ENCODE results near the gene PTPRM.

PTPRM gene

DNA sequence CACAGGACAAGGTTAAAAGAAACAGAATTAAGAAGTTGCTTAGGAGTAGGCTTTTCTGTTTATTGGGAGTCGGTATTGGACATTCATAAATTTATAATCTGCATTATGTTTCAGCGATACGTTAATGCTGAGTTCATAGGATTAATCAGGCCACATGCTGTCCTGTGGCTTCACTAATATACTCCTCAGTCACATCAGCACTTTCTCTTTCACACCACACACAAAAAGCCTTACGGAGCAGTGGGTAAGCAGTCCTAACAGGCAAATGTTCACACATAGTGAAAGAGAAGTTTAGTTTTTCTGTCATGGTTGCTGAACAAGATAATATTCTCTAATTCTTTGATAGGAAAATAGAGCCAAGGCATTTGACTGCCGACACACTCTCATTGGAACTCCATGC is 630.4 kb downstream of the PTPRM start:
- DNase-seq (ENCODE audit: low read depth in 2 of 3, low spot score in 2 of 3) = no peak

DNA sequence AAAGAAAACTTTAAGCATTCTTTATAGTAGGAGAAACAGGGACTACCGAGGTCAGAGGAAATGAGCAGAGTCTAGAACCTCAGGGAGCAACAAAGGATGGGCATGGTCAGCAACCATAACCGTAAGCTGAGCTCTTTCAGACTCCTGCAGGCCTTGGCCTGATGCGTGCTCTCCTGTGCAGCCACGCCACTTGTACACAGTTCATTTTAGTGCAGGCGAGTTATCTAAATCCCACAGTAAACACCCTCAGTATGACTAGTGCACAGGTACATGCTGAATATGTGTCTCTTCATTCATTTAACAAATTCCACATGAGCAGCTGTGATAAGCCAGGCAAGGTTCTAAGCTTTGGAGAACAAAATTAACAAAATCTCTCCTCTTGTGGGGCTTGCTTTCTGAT is 640.9 kb downstream of the PTPRM start:
- DNase-seq (ENCODE audit: low read depth in 2 of 3, low spot score in 2 of 3) = no peak

DNA sequence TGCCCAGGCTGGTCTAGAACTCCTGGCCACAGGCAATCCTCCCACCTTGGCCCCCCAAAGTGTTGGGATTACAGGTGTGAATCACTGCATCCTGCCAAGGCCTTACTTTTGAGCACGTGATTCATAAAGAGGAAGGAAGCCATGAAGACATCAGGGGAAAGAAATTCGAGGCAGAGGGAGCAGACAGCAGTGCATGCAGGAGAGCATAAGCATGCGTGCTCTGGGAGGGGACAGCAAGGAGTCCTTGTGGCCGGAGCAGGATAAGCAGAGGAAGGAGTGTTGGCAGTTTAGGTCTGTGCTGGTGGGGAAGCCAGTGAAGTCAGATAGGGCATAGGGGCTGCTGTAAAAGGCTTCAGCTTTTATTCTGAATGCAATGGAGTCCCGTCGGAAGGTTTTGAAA is 641.6 kb downstream of the PTPRM start:
- DNase-seq (ENCODE audit: low read depth in 2 of 3, low spot score in 2 of 3) = no peak

DNA sequence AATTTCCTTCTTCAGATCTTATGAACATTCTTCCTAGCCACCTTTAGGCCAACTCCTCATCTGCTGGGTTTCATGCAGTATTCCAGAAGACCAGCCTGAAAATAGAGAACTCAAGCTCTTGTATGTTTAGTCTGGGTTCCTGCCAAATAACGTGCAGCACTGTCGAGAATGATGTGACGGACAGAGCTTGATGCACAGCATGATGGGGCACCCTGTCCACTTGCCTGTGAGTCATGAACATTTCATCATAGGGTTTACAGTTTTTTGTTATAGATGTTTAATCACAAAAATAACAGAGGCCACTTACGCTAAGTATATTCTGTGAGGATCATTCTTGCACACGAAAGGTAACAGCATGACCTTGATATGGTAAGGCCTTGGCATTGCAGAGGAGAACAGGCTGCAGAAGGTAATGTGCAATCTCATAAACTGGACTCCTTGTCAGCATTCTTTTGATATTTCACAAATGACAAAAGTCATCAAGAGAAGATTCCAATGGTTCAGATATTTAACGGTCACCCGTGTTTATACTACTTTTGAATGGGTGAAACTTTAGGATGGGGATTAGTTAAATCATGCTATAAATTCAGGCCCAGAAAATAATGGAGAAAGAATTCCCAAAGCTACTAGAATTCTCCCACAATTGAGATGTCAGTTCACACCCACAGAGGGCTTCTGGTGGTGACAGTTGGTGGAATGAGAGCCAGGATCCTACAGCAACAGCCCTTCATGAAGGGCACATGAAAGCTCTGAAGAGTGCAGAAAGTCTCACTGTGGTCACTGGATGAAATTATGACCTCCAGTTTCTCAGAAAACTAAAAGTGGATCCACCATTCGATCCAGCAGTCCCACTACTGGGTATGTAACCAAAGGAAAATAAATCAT is 646.0 kb downstream of the PTPRM start:
- no peak for DNase-seq (ENCODE audit: low read depth in 2 of 3, low spot score in 2 of 3)

DNA sequence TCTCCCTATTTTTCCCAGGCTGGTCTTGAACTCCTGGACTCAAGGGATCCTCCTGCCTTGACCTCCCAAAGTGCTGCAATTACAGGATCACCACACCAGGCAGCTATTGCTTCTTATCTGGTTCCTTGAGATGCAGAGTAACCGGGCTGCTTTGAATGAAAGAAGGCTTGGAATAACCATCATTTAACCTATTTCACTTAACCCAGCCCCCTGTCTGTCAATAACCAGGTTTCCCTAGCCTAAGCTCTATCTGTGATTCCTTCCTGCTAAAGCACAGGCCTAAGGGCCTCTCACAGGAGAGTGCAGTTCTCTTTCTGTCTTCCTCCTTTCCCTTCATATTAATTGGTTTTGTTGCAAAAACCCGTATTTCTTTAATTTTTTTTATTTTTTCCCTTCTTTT is 648.6 kb downstream of the PTPRM start:
- DNase-seq (ENCODE audit: low read depth in 2 of 3, low spot score in 2 of 3) = no peak

DNA sequence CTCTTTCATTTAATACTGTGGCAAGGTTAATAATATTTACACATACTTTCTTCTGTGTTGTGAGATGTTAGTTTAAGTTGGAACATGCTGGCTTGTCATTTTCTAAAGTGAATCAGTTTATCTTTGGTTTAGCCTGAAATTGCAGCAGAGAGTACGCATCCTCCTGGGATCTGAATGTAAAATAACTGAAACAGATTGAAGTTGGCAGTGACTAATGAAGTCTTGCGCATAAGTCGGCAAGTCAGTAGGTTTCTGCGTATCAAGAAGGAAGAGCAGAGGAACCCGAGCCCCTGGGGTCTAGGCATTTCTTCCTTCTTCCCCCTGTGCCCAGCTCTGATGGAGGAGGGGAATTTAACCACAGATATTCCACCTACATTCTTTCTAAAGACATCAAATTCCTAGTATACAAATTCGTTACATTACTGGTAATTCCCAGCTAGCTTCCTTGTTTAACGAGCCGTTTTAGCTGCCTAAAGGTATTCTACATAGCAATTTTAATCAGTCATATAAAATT is 650.0 kb downstream of the PTPRM start:
- no peak for DNase-seq (ENCODE audit: low read depth in 2 of 3, low spot score in 2 of 3)

DNA sequence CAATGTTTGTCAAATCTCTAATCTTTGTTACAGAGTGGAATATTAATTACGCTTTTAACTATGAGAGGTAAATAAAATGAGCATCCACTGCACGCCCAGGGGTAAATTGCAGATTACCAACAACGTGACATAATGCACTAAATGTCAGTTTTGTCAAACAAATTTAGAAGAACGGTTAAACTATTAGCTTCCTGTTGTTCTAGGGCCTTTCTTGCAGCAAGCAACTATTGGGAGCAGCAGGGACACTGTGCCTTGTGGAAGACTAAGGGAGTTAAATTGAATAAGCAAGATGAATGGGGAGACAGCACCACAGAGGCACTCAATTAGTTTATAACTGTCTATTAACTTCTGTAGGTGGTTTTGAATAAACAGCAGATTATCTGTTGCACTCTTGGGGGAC is 651.1 kb downstream of the PTPRM start:
- no peak for DNase-seq (ENCODE audit: low read depth in 2 of 3, low spot score in 2 of 3)

DNA sequence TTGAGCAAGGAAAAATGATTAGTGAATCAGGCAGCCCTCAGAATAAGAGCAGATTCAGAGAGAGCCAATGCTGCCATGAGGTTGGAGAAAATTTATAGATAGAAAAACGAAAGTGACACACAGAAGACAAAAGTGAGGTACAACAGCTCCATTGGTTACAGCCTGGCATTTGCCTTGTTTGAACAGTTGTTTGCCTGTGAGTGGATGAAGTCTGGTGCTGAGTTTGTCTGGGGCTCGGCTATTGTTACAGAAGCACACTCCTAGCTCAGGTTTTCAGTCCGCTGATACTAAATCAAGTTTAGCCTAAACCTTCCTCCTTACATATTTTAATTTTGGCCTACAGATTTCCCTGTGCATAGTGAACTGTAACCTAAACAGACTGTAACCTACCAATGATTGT is 654.3 kb downstream of the PTPRM start:
- DNase-seq (ENCODE audit: low read depth in 2 of 3, low spot score in 2 of 3) = no peak

DNA sequence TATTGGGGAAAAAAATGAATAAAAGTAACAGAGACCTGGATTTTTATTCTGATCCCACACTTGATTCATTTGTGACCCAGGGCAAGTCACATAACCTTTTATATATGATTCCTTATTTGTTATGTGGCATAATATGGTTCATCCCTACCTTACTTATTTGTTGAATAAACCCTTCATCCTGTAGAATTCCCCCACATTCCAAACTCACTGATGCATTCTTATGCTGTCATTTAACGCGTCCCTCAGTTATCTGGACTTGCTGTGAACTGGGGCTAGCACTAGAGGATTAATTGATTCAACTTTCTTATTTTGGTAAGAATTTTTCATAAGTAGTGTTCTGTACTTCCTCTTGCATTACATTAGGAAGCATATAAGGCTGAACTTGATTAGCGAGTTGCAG is 657.5 kb downstream of the PTPRM start:
- no peak for DNase-seq (ENCODE audit: low read depth in 2 of 3, low spot score in 2 of 3)

DNA sequence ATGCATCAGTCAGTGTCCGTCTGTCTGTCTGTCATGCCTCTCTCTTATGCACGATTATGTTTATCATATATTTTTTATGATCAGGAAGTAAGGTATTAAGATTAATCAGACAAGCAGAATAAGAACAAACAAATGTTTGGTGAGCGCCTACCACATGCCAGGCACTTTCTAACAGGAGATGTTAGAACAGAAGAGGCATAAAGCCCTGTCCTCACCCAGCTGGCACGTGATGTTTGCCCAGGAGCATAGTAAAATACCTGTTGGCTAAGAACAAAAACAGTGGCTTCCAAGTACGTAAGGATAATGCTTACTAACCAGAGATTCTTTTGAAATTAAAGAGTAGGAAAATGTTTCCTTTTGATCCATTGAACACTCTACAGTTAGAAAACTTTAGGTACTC is 661.9 kb downstream of the PTPRM start:
- DNase-seq (ENCODE audit: low read depth in 2 of 3, low spot score in 2 of 3) = no peak

DNA sequence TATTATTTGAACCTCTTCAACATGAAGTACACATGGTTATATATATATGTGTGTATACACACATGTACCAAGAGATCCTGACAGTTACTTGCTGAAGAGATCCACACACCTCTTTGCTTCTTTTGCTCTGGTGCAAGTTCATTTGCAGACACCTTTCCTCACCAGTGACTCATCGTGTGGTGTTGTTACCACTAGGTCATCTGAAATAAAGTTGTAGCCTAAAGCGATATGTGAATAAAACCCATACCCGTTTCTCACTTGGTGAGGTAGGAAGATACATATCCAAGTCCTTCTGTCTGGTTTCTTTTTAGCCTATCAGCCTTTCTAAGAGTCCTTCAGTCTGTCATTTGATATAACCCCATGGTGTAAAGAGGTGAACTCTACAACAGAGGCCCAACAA is 662.7 kb downstream of the PTPRM start:
- DNase-seq (ENCODE audit: low read depth in 2 of 3, low spot score in 2 of 3) = no peak

DNA sequence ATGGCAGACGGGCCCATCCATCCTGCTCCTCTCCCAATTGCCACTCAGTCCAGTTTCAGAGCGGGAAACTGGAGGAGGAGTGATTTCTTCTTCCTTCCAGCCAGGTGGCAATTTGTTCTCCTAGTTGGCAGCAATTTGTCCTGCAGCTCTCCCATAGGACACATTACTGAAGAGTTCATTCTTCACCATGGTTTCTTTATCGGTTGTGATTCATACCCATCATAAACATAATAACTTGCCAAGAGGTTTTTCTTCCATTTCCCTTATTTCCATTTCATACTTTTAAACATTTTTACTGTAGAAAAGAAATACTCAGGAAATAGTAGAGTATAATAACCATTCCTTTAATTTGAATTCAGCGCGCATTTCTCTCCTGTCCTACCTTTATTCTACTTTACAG is 664.2 kb downstream of the PTPRM start:
- no peak for DNase-seq (ENCODE audit: low read depth in 2 of 3, low spot score in 2 of 3)

DNA sequence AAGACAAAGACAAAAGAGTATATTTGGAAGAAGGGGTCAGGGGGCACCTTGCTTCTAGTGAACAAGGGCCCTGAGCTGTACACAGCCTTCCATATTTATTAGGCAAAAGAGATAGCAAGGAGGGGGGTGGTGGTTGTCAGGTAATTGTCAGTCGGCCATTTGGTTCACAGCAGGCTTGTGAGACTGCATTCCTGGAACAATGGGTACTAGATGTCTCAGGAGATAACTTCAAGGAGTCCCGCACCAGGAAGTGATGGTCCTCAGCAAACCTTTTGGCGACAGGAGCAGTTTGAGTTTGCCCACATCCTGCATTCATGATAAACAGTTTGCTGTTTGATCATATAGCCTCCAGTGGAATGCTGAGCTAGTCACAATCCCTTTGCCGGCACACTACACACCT is 665.7 kb downstream of the PTPRM start:
- DNase-seq (ENCODE audit: low read depth in 2 of 3, low spot score in 2 of 3) = no peak

DNA sequence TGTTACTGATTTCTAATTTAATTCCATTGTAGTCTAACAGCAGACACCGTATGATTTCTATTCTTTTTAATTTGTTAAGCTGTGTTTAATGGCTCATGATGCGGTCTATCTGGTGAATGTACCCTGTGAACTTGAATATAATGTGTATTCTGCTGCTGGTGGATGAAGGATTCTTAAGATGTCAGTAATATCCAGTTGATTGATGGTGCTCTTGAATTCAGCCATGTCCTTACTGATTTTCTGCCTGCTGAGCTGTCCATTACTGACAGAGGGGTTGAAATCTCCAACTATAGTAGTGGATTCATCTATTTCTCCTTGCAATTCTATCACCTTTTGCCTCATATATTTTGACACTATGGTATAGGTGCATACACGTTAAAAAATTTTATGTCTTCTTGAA is 668.8 kb downstream of the PTPRM start:
- no peak for DNase-seq (ENCODE audit: low read depth in 2 of 3, low spot score in 2 of 3)

DNA sequence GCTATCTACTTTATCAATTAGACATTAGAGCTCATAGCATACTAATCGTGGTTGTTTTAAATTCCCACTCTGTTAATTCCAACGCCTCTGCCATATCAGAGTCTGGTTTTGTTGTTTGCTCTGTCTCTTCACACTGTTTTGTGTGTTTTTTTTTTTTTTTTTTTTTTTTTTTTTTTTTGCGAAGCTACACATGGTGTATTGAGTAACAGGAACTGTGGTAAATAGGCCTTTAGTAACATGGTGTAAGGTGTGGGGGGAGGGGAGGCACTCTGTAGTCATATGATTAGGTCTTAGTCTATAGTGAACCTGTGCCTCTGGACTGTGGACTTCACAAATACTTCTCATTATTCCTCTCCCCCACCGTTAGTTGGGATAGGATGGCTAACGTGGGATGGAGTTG is 671.4 kb downstream of the PTPRM start:
- no peak for DNase-seq (ENCODE audit: low read depth in 2 of 3, low spot score in 2 of 3)

DNA sequence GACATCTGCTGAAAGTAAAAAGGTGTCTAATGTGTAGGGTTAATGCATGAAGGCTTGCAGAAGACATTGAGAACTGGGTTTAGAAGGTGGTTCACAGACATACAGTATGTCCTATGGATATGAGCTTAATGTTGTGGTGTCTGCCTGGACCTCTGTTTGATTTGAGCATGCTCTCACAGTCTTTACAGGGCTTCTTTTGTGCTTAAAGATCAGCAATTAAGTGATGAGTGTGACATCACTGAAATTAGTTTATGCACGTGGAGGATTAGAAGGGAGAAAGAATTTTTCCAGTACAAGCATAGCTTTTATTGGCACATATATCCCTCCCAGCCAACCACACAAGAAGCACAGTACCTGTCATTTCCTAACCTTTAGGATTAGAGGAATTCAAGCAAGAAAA is 674.6 kb downstream of the PTPRM start:
- no peak for DNase-seq (ENCODE audit: low read depth in 2 of 3, low spot score in 2 of 3)

DNA sequence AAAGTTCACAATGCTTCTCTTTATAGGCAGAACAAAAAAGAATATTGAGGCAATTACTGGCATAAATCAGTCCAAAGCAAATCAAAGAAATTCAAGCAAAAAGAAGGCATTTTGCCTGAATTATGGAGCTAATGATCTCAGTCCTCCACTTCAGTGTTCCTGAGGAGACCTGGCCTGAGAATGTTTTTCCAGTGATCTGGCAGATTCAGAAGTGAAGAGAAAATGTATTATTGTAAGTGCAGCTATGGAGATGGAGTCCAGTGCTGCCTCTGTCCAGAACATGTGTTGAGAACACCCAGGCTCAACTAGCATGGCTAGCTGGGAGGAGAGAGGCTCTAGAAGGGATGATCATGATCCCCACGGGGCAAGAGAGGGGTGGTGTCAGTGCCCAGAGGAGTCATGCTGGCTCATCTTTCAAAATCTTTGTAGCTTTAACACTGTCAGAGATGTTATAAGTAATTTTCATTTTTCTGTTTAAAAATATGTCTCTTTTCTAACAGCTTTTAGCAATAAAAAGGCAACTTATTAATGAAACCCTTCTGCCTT is 675.1 kb downstream of the PTPRM start:
- DNase-seq (ENCODE audit: low read depth in 2 of 3, low spot score in 2 of 3) = no peak

DNA sequence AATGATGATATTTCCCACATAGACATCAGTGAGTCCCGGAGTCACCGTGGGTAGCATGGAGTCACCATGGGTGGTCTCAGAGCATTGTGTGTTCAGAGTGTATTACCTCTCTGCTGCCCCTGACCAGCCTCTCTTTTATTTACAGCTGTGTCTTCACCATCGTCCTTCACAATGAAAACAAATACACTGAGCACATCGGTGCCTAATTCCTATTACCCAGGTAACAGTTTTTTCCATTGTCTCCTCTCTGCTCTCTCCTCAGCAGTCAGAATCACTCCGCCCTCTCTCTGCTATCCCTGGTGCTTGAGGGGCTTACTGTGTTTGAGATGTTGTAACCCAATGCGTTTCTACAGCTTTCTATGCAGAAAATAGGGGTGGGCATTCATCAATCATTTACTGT is 680.6 kb downstream of the PTPRM start:
- no peak for DNase-seq (ENCODE audit: low read depth in 2 of 3, low spot score in 2 of 3)

DNA sequence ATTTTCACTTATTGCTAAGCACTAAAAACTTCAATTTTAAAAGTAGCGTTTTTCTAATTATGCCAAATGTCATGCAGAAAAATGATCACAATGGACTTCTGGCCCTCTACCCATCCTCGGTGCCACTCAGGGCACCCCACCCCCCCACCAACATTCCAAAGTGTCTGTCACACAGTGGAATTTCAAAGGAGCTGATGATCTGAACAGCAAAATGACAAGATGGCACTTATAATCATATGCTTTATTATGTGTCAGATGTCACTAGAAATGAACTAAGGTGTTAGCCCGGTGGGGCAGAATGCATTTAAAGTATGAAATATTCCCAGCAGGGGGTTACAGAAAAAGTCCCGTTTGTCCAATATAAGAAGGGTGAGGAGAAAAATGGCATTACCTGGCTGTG is 681.5 kb downstream of the PTPRM start:
- no peak for DNase-seq (ENCODE audit: low read depth in 2 of 3, low spot score in 2 of 3)

DNA sequence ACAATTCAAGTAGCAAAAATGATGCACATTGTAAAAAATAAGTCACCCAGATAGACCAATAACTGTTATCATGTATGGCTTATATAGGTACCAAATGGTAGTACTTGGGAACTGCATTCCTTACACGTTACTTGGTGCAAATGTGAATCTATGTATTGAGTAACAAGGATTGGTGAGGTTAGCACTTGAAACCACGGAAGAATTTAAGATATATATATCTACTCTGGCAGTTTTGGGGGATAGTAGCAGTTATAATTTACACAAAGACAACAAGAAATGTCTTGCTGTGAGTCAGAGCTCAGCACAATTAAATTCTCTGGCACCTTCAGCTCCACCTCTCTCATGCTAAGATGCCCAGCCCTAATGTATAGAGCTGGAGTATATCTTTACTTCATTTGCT is 682.7 kb downstream of the PTPRM start:
- DNase-seq (ENCODE audit: low read depth in 2 of 3, low spot score in 2 of 3) = no peak

DNA sequence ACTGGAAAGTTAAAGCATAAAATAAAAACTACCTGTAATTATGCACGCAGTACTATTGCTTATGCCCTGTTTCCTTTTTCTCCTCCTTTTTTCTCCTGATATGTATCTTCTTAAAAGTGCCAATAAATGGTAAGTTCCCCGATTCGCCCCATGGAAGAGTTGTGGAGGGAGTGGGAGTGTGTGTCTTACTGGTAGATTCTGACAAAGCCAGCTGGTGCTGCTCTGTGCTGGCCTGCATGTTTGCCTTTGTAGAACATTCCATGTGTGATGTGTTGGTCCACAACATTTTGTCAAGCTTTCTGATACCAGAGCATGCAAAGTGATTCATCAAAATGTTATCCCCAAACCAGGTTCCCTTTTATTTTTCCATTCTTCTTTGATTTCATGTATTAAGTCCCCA is 685.3 kb downstream of the PTPRM start:
- no peak for DNase-seq (ENCODE audit: low read depth in 2 of 3, low spot score in 2 of 3)

DNA sequence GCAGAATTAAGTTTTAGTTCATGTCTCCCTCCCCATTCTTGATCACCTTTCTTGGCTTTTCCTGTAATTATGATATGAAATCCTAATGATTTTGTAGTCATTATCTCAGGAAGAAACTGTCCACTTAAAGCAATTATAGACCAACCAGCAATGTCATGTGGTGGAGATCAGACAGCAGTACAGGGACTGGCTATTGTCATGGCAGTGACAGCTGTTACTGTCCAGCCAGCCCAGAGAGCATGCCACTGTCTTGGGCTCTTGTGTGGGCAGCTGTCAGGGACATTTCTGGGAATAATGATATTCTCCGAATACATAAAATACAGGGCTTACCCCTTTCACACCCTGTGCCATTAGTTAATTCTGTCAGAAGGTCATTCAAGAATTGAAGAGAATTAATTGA is 686.8 kb downstream of the PTPRM start:
- DNase-seq (ENCODE audit: low read depth in 2 of 3, low spot score in 2 of 3) = no peak

DNA sequence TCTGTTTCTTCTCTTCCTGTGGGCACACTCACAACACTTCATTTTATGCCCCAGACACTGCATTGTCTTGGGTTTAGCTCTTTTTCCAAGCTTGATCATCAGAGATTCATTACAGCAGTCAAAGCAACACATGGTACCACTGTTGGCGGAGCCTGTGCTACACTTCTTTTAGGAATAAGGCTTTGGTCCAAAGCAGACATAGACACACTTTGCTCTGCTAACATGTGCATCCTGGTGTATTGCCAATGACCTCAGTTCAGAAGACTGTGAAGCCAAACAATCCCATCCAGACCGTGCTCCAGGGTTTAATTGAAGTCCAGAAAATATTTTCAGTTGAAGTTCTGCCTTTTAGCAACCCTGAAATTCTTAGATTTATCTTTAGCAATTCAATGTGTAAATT is 687.5 kb downstream of the PTPRM start:
- DNase-seq (ENCODE audit: low read depth in 2 of 3, low spot score in 2 of 3) = no peak

Data from activated CD8-positive, alpha-beta memory T cell treated with anti-CD3 and anti-CD28 coated beads for 48 hours (primary cell).